H1 (cell line): ENCODE data around the gene ARPP21. TPM values are rescaled to one million over a fixed set of nuclear protein-coding genes. Genes with fewer than 3 reads are reported as not detected.

Experiments
- CTCF ChIA-PET: fragments of 300-600 bp; sonication (Branson Sonifier 250); formaldehyde crosslinking; loops from one replicate; lab custom pipeline; 2021; ENCODE audit not compliant: partially characterized antibody; lab: Charles Lee
- POLR2A ChIA-PET: fragments of 300-600 bp; sonication (Branson Sonifier 250); formaldehyde crosslinking; loops from one replicate; lab custom pipeline; 2021; ENCODE audit warnings: inconsistent platforms; ENCODE audit not compliant: partially characterized antibody; lab: Charles Lee
- DNase-seq, 2 experiments: peaks; one replicate each; pipeline versions ENCODE4 v3.0.0 to v3.0.0-alpha.2; 2010 to 2022; ENCODE audit warnings: low spot score in 2 of 2, low read depth in 1 of 2, mixed read lengths in 1 of 2
- FAIRE-seq: peaks from 2 replicates; lab custom pipeline; 2011; peaks lifted over from hg19 to GRCh38; lab: Jason Lieb, UNC
- H2AFZ ChIP-seq: 2 replicates; pipeline ENCODE4 v1.8.1; 2012; ENCODE audit warnings: low read length, inconsistent platforms
- H2AK5ac ChIP-seq: 2 replicates; pipeline ENCODE4 v1.6.1; 2013; ENCODE audit warnings: low read depth, low read length
- H2BK120ac ChIP-seq: replicated peaks from 2 replicates; pipeline ENCODE3; 2013; ENCODE audit warnings: low read depth, low read length, inconsistent platforms
- H2BK12ac ChIP-seq: 2 replicates; pipeline ENCODE4 v1.6.1; 2013; ENCODE audit warnings: low read depth, low read length
- H2BK15ac ChIP-seq: 2 replicates; pipeline ENCODE4 v1.6.1; 2013; ENCODE audit warnings: low read length
- H2BK20ac ChIP-seq: 2 replicates; pipeline ENCODE4 v1.6.1; 2013; ENCODE audit warnings: low read length
- H2BK5ac ChIP-seq: 2 replicates; pipeline ENCODE4 v1.6.1; 2013; ENCODE audit warnings: low read depth, low read length
- H3K14ac ChIP-seq: 2 replicates; pipeline ENCODE4 v1.6.1; 2013; ENCODE audit warnings: inconsistent platforms; ENCODE audit not compliant: insufficient read length
- H3K18ac ChIP-seq: 2 replicates; pipeline ENCODE4 v1.6.1; 2013; ENCODE audit warnings: low read length; ENCODE audit errors: extremely low read depth
- H3K23ac ChIP-seq: 2 replicates; pipeline ENCODE4 v1.6.1; 2013; ENCODE audit warnings: inconsistent platforms; ENCODE audit not compliant: insufficient read length
- H3K23me2 ChIP-seq: 2 replicates; pipeline ENCODE4 v1.6.1; 2013; ENCODE audit warnings: low read depth, low read length
- H3K27ac ChIP-seq: 2 replicates; pipeline ENCODE4 v1.6.1; 2011; ENCODE audit warnings: low read depth, low read length, inconsistent platforms
- H3K27me3 ChIP-seq, 4 experiments: replicated peaks in 1 of 4; 1 replicate in 1 of 4; 2 replicates in 3 of 4; pipeline versions ENCODE4 v1.6.1 to v1.8.1; 2011 to 2013; ENCODE audit warnings: low read length in 3 of 4, mild to moderate bottlenecking in 3 of 4, inconsistent platforms in 2 of 4, mixed read lengths in 2 of 4, moderate library complexity in 1 of 4; ENCODE audit not compliant: control insufficient read depth in 3 of 4, insufficient read depth in 3 of 4; ENCODE audit errors: extremely low read depth in 1 of 4
- H3K36me3 ChIP-seq, 4 experiments: 2 replicates each; pipeline versions ENCODE4 v1.6.1 to v1.8.1; 2011 to 2013; ENCODE audit warnings: mild to moderate bottlenecking in 4 of 4, low read length in 3 of 4, moderate library complexity in 2 of 4, control low read depth in 1 of 4, inconsistent platforms in 1 of 4; ENCODE audit not compliant: insufficient read depth in 4 of 4, control insufficient read depth in 2 of 4
- H3K4ac ChIP-seq: replicated peaks from 2 replicates; pipeline ENCODE3; 2013; ENCODE audit warnings: low read length, low read depth, mixed read lengths, inconsistent platforms; ENCODE audit not compliant: insufficient read length
- H3K4me1 ChIP-seq, 4 experiments: replicated peaks in 1 of 4; 1 replicate in 1 of 4; 2 replicates in 3 of 4; pipeline versions ENCODE4 v1.6.1 to v1.8.1; 2011 to 2013; ENCODE audit warnings: low read length in 3 of 4, inconsistent platforms in 2 of 4, mixed read lengths in 1 of 4; ENCODE audit not compliant: insufficient read depth in 4 of 4, control insufficient read depth in 3 of 4
- H3K4me2 ChIP-seq, 2 experiments: 2 replicates each; pipeline versions ENCODE4 v1.6.1 to v1.8.1; 2011 to 2013; ENCODE audit warnings: low read depth in 2 of 2, low read length in 2 of 2, control low read depth in 1 of 2, inconsistent platforms in 1 of 2, mild to moderate bottlenecking in 1 of 2; ENCODE audit not compliant: insufficient read depth in 1 of 2
- H3K4me3 ChIP-seq, 4 experiments: fragments of 200-600, 300-600 bp in 1 of 4; sonication (generic), shearing (Covaris generic), sonication (Bioruptor Twin) in 1 of 4; 2 replicates each; pipeline versions ENCODE4 v1.5.1 to v1.8.1; 2011 to 2016; ENCODE audit warnings: low read length in 4 of 4, low read depth in 3 of 4, control low read depth in 2 of 4, inconsistent platforms in 2 of 4, mild to moderate bottlenecking in 2 of 4, mixed read lengths in 1 of 4, moderate library complexity in 1 of 4; ENCODE audit not compliant: insufficient read depth in 2 of 4; ENCODE audit errors: extremely low read depth in 1 of 4
- H3K56ac ChIP-seq: replicated peaks from 2 replicates; pipeline ENCODE3; 2013; ENCODE audit warnings: low read depth, mild to moderate bottlenecking, mixed read lengths, low read length, inconsistent platforms; ENCODE audit not compliant: insufficient read length
- H3K79me1 ChIP-seq: 2 replicates; pipeline ENCODE4 v1.6.1; 2013; ENCODE audit warnings: low read depth, low read length, control low read depth
- H3K79me2 ChIP-seq, 2 experiments: 2 replicates each; pipeline versions ENCODE4 v1.6.1 to v1.8.1; 2012 to 2013; ENCODE audit warnings: low read length in 2 of 2, mild to moderate bottlenecking in 2 of 2, inconsistent platforms in 1 of 2; ENCODE audit not compliant: insufficient read depth in 2 of 2, control insufficient read depth in 1 of 2
- H3K9ac ChIP-seq, 4 experiments: replicated peaks in 1 of 4; 1 replicate in 1 of 4; 2 replicates in 3 of 4; pipeline versions ENCODE4 v1.6.1 to v1.8.1; 2011 to 2013; ENCODE audit warnings: low read depth in 3 of 4, low read length in 3 of 4, control low read depth in 2 of 4, mild to moderate bottlenecking in 2 of 4, moderate library complexity in 2 of 4, inconsistent platforms in 1 of 4; ENCODE audit errors: extremely low read depth in 1 of 4
- H3K9me3 ChIP-seq, 2 experiments: 2 replicates each; pipeline versions ENCODE4 v1.6.1 to v1.8.1; 2012 to 2013; ENCODE audit warnings: mild to moderate bottlenecking in 2 of 2, moderate library complexity in 2 of 2, control low read depth in 1 of 2, inconsistent platforms in 1 of 2, low read depth in 1 of 2, low read length in 1 of 2, mixed read lengths in 1 of 2; ENCODE audit not compliant: insufficient read depth in 2 of 2
- H4K20me1 ChIP-seq, 2 experiments: replicated peaks in 1 of 2; 2 replicates each; pipeline versions ENCODE3 to v1.8.1; 2011 to 2013; ENCODE audit warnings: inconsistent platforms in 2 of 2, low read length in 2 of 2, mild to moderate bottlenecking in 1 of 2; ENCODE audit not compliant: insufficient read depth in 2 of 2, control insufficient read depth in 1 of 2
- H4K5ac ChIP-seq: 2 replicates; pipeline ENCODE4 v1.6.1; 2013; ENCODE audit warnings: low read length, low read depth, mixed read lengths, inconsistent platforms; ENCODE audit not compliant: insufficient read length
- H4K8ac ChIP-seq: 2 replicates; pipeline ENCODE4 v1.8.0; 2013; ENCODE audit warnings: mild to moderate bottlenecking, moderate library complexity, low read length, inconsistent platforms; ENCODE audit not compliant: insufficient read depth; ENCODE audit errors: extremely low read depth
- H4K91ac ChIP-seq: replicated peaks from 2 replicates; pipeline ENCODE3; 2013; ENCODE audit warnings: low read length, mixed read lengths, inconsistent platforms; ENCODE audit not compliant: insufficient read length
- CTBP2 ChIP-seq: IDR thresholded peaks from 2 replicates; pipeline ENCODE4 v1.7.0; 2011; ENCODE audit warnings: borderline replicate concordance, mild to moderate bottlenecking, moderate library complexity, mixed read lengths, low read length; ENCODE audit not compliant: insufficient read depth, insufficient read length
- FOSL1 ChIP-seq: IDR thresholded peaks from 2 replicates; pipeline ENCODE4 v1.6.1; 2011; ENCODE audit warnings: mild to moderate bottlenecking, low read depth, low read length, moderate library complexity; ENCODE audit not compliant: insufficient read depth
- GTF2F1 ChIP-seq: IDR thresholded peaks from 2 replicates; pipeline ENCODE4 v1.6.1; 2012; ENCODE audit warnings: low read depth, low read length, improper control_type of control experiment, borderline replicate concordance
- POLR2AphosphoS5 ChIP-seq: IDR thresholded peaks from 2 replicates; pipeline ENCODE4 v1.6.1; 2011; ENCODE audit warnings: low read depth, low read length
- RBBP5 ChIP-seq: IDR thresholded peaks from 2 replicates; pipeline ENCODE4 v1.7.1; 2012; ENCODE audit warnings: low read depth, mild to moderate bottlenecking, inconsistent platforms, low read length, moderate library complexity, borderline replicate concordance
- TEAD4 ChIP-seq: IDR thresholded peaks from 2 replicates; pipeline ENCODE4 v1.6.1; 2012; ENCODE audit warnings: low read depth, low read length, inconsistent platforms, mixed read lengths
- WGBS, 2 experiments: shearing (Covaris generic) in 1 of 2; methylation state at CpG; one replicate each; pipeline versions ENCODE4 v1.1.6 to v1.1.7; 2013 to 2015; ENCODE audit warnings: low lambda C conversion rate in 2 of 2, mixed read lengths in 2 of 2, inconsistent platforms in 1 of 2, low coverage in 1 of 2, missing lambda C conversion rate in 1 of 2; ENCODE audit not compliant: insufficient replicate concordance in 2 of 2, insufficient coverage in 1 of 2, insufficient read length in 1 of 2; ENCODE audit errors: extremely low coverage in 1 of 2, missing lambda C conversion rate in 1 of 2; 5-methylcytosine and 5-hydroxymethylcytosine counted together
- polyA plus RNA-seq, 7 experiments: library from polyadenylated mRNA; depleted of rRNA in 3 of 7; stranded (reverse) in 5 of 7; unstranded in 2 of 7; fragments of >200 nt in 5 of 7; fragments of 200-250 nt in 2 of 7; gene quantifications; 1 replicate in 5 of 7; 2 replicates in 1 of 7; 4 replicates in 1 of 7; pipeline versions ENCODE4 v1.2.1 to v1.2.3, GENCODE V29; 2011 to 2013; ENCODE audit warnings: missing spikeins in 2 of 7, mixed read lengths in 2 of 7
- total RNA-seq: library from RNA; stranded (reverse); fragmentation: NEBNext Ultra II Directional; extraction: Animal tissue kit (Norgen Biotek cat#: 25700); gene quantifications from 2 replicates; pipeline ENCODE4 v1.2.1, GENCODE V29; 2021

Gene ARPP21
- total and polyA plus RNA-seq, 2 of the 8 experiments (the other 6 are each of a cell fraction or from before 2014, with no cell fraction given) = not detected

DNA sequence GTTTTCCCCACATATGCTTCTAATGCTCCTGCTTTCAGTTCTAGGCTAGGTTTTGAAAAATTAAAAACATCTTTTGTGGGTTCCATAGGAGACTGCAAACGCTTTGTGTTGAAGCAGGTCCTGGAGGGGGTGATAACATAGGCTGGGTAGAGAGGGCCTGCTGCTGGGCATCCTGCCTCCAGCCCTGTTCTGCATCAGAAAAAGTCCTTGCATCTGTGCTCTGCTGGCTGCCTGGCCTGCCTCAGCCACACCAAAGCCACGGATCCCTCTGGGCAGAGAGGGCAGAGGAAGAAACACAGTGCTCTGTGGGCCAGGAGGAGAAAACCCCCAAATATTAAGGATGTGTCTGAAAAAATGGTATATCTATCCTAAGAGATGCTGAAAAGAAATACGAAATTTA, 3.9 kb upstream of the ARPP21 start:
- H2BK12ac ChIP-seq = no peak overlapping the region
- H3K36me3 ChIP-seq = no peaks in the 10 kb centered on the region
- no peak overlapping the region for H3K4me3 ChIP-seq
- H2BK20ac ChIP-seq = no peak overlapping the region
- no peak overlapping the region for H3K4me2 ChIP-seq
- H4K5ac ChIP-seq = no peak overlapping the region
- no peak overlapping the region for H4K91ac ChIP-seq
- H4K20me1 ChIP-seq = peaks cover 0 to under 1% of the 10 kb centered on the region in 2 experiments
- peaks cover 11% of the 10 kb centered on the region; the same call in 1 of the 2 replicates for H3K23me2 ChIP-seq
- no peak overlapping the region for H3K56ac ChIP-seq
- H3K79me2 ChIP-seq = no peaks in the 10 kb centered on the region
- FAIRE-seq (no peak), DNase-seq (no peak)
- ChIA-PET POLR2A (no interaction called here), CTCF (no interaction called here)
- no peak overlapping the region for H3K14ac ChIP-seq
- no peak overlapping the region for H2BK5ac ChIP-seq
- H2BK120ac ChIP-seq = no peak overlapping the region
- no peak overlapping the region for H2AFZ ChIP-seq
- H3K23ac ChIP-seq = no peak overlapping the region
- H3K9me3 ChIP-seq = 0 out of 4 replicates have a peak, but pooled peaks cover 2 to 4% of the 10 kb centered on the region in 2 experiments
- H3K4me1 ChIP-seq = peaks cover 0 to 7% (median 4%) of the 10 kb centered on the region in 4 experiments; a peak in 5 of 7 replicates
- no peak overlapping the region for H3K4ac ChIP-seq
- no peaks in the 10 kb centered on the region for H3K79me1 ChIP-seq
- H3K27me3 ChIP-seq = peaks cover 18 to 24% (median 24%) of the 10 kb centered on the region in 4 experiments
- no peak overlapping the region for H2AK5ac ChIP-seq
- no peak overlapping the region for H2BK15ac ChIP-seq
- 78% methylated on average over 3 of the region's 3 CpGs; no CpG with 5 or more reads in 1 of the 2 experiments for WGBS, 2 experiments
- H3K9ac ChIP-seq = no peak overlapping the region
- H3K18ac ChIP-seq = no peak overlapping the region
- H3K27ac ChIP-seq = no peak overlapping the region
- no peak overlapping the region for H4K8ac ChIP-seq
- TF ChIP-seq FOSL1 (no peak), GTF2F1 (no peak), POLR2AphosphoS5 (no peak), RBBP5 (no peak), CTBP2 (no peak), TEAD4 (no peak)
